ENCODE measurements around the gene LYPD6B.

The LYPD6B gene

DNA sequence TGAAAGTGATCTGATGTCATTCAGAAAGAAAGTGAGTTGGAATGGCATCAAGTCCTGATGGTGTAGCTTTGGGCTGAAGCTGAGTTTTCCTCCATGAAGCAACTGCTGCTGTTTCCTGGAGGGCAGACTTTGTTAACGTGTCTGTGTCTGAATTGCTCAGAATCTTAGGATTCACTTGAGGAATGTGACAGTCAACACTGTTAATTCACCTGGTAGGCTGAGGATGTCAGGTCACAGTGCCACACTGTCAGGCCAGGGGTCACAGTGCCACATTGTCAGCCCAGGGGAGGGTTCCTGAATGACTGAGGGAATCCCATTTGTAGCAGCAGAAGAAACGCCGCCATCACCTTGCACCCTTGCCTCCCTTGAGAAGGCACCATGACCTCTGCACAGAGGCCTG, 39.4 kb downstream of the LYPD6B start:
- DNase-seq: no peak

DNA sequence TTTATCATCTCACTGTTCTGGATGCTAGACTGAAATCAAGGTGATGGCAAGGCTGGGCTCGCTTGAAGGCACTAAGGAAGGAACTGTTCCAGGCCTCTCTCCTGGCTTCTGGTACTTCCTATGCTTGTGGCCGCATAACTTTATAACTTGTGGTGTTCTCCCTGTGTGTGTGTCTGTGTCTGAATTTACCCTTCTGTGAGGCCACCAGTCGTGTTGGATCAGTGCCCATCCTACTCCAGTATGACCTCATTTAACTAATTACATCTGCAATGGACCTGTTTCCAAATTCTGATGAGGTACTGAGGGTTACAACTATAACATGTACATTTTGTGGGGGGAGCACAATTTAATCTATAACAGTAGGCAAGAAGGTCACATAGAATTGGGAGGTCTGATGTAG, 41.6 kb downstream of the LYPD6B start:
- no peak for DNase-seq

DNA sequence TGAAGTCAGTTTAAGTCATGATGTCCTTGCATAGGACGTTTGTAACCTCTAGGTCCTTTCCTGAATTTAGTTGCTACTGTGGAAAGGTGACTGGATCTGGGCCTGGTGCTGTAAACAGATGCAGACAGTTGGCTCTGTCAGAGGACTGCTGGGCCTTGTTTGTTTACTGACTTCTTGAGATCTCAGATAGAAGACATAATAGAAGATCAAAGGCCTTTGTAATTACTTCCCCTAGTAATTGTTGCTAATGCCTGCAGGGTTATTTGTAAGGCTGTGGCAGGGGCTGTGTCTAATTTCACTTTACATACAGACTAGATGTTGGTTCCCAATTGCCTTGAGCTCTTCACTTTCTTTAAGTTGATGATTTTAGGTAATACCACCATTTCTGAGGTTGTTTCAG, 42.5 kb downstream of the LYPD6B start:
- DNase-seq: peak in 1 of 4 experiments; percentile 28

DNA sequence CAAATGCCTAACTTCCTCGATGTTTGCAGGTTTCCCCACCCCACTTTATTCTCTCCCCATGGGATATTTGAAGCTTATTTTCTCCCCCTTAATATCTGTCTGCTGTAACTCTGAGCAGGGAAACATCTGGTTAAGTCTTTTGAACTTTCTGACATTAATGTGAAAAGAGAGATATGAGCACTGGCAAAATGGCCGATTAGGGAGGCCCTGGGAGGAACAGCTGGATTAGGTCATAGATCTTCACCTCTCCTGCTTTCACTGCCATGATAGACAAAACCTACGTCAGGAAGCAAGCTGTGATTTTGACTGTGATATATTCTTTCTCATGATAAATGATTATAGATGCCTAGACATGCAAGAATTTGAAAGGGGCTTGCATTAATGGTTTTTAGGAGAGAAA, 43.6 kb downstream of the LYPD6B start:
- DNase-seq: peak in 3 of 4 experiments; percentile 15 to 27 (median 23)

DNA sequence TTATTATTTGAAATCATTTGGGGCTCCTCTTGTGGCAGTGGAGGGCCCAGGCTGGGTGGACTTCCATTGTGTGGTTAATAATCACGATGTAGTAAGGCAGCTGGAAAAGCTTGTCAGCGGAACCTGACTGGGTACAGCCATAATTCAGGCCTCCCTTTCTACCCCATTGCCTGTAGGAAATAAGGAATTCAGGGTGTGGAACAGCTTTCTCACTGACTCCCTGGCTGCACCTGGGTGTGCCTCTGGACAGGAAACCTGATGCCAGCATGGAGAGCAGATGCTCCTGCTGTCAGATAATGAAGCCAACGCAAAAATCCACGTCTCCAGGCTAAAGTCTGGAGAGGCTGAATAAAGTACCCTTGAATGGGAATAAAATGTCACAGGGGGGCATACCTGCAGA, 44.2 kb downstream of the LYPD6B start:
- no peak for DNase-seq

DNA sequence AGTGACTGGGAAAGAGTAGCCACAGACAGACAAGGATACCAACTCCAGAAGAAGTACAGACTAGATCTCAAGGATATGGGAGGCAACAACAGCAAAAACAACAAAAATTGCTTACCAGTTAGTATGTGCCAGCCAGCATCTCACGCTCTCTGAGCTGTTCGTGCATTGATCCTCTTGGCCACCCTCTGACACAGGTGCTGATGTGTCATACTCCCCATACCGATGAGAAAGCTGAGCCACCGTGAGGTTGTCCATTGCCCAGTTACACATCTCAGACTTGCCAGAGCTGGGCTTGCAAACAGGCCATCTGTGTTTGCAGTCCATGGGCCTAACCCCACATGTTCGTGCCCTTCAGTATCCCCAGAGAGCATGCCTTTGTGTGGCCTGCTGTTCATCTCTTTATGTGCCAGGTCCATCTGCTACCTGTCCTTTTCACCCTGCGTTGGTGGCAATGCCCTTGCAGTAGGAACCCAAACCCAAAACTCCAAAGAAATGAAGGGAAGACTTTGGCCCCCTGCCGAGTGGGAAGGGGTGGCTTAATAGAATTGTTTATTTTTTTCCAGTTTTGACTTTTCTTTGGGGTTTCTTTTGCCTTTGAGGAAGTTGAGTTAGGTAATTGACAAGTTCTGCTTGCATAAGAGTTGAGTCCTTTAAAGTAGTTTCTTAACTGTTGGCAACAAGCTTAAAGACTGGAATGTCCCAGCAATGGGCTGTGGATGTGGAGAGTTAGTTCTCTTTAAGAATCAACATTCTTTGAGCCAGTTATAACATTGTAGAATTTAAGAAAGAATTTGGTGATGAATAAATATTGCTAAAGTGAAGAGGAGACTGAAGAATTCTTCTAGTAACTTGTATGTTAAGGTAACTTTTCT, 46.7 kb downstream of the LYPD6B start:
- DNase-seq: peak; percentile 48 to 82 (median 64)

DNA sequence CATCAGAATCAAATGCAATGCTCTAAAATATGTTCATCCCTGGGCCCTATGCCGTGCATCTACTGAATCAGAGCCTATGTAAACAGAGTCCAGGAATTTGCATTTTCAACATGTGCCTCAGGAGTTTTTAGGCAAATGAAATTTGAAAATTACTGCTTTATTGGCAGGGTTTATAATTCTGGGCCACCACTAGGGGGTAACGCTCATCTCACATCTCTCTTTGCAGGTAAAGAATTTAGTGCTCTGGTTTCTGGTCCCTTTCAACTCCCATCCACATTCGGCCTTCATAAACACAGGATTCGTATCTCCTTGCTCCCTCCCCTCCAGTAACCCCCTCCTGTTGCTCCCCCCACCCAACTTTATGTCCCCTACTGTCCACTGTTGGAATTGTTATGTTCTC, 49.3 kb downstream of the LYPD6B start:
- no peak for DNase-seq

DNA sequence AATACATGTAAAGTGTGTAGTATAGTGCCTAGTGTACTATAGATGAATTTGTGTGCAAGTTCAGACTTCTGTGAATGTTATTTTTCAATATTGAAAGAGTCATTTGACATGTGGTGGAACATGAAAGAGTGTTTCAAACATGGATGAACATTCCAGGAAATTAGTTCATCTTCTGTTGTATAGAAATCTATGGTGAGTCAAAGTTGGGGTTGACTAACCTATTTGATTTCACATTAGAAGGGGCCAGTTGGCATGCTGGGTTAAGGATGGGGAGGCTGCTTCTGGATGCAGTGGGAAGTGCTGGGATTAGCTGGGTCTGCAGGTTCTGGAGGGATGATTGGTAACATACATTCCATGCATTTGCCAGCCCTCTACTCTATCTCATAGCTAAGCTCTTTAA, 50.6 kb downstream of the LYPD6B start:
- DNase-seq: no peak

DNA sequence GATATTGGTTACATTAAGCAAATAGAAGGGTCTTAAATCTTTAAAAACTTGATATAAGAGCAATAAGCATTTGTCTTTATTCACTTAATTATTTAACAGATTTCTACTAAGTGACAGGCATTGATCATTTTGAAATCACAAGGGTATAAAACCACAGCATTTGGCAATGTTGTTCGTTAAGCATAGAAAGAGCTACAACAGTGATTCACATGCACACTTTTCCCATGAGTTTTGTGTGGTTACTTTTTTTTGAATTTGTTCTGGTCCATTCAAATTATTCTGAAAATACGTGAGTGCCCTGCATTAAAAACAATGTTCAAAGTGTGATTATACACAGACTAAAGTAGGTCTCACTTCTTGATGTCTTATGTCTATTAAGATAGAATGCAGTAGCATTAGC, 52.2 kb downstream of the LYPD6B start:
- DNase-seq: no peak

DNA sequence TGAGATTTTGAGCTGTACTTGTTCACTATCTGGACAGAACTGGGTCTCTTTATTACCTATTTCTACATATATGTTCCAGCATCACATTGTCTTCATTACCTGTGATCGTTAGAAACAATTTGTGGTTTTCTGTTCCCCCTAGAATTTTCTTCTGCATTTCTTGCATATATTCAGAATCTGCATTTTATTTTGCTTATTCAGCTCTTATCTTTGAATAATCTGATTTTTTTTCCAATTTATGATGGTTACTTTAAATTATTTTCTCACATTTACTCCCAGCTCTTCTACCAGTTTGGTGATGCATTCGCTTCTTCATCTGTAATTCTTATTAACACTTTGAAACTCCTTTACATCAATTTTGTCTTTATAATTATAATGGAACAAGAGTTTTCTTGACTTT, 55.1 kb downstream of the LYPD6B start:
- DNase-seq: no peak

DNA sequence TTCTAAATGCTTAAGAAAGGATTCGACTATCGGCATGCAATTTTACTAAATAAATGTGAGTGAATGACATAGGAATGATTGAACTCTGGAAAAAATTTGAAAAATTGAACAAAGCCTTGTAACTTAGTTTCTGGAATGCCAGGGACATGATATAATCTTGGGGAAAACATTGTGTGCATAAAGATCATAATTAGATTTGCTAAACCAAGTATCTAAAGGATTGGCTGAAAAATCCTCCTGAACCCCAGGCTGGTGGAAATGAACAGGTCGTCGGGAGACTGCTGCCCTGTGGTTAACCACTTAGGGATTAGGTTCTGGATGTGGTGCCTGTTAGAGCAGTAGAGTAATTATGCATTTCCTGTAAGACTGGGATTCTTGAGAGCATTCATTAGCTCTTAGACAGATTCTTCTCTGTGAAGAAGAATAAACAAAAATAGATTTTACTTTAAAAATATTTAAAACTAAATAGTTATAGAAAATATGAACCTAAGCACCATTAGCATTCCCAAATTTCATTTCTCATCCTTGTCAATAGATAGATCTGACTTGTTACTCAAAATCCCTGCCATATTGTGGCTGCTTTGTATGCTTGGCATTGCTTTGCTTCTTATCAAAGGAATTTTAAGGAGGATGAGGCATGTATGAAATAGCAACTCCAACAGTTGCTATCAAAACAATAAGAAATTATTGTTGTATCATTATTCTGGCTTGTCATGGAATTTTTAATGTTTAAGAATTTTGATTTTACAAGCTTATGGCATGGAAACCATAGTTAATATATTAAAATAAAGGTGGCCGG, 55.9 kb downstream of the LYPD6B start:
- no peak for DNase-seq

DNA sequence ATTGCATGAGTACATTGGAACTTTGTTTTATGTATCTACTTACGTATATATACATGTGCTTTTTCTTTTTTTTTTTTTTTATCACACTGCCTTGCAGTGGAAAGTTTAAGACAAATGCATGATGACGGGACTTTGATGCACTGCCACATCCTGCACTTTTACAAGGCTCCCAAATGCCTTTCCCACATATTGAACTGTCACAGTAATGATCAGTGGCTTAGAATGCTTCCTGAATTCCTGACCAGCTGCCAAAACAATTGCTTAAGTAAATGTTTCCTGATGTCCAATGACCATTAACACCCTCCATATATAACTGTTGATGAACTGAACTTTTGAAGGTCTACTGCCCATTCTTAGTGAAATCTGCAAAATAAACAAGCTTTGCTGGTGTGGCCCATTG, 60.2 kb downstream of the LYPD6B start:
- DNase-seq: no peak

DNA sequence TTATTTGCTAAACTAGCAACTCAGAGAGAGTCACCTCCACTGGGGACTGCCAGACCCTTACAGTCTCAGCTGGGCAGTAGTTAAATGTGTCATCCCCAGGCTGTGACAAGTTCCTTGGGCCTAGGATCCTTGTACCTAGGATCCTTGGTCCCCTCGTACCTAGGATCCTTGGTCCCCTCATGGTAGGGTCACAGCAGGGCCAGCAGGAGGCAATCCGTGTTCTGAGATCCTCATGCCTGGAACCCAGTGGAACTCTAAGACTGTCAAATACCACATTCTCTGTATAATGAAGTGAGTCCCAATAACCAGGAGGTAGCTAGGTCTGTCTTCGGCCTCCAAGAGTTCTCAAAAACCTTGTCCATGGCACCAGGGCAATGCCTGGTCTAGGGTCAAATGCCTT, 60.8 kb downstream of the LYPD6B start:
- no peak for DNase-seq

DNA sequence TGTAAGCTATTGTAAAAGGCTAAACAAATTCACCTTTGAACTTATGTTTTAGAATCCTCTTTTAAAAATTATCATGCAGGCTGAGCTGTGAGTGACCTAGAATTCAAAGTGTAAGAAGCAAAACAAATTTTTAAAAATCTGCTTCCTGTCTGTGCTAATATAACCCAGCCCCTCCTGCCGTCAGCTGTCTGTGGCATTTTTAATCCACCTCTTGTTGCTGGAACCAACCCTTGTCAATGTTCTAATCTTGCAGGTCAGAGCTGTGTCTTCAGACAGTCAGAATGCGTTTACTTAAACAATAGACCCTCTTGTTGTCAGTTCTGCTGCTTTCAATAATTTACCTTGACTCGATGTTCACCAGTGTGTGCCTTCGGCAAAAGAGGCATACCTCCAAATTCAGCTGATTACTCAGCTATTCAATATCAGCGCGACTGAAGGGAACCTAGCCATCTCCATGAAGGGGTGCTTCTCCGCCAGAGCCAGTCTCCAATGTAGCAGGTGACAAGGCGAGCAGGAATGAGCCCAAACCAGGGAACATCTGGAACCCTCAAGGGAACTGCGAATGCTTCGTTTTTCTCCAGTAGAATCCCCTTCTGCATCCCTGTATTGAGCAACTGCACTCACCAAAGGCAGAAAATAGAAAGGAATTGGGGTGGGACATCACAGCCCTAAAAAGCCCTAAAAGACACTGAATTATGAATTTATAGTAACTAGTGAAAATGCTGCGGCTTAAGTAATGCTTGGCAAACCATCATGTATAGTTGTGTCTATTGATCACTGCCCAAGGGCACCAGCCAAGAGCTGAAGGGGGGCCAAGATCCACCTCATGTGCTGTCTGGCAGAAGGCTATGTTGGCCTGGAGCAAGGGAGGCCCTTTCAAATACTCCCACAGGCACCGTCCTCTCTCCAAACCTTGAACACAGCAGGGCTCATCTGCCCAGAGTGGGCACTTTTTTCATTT, 62.5 kb downstream of the LYPD6B start:
- no peak for DNase-seq

DNA sequence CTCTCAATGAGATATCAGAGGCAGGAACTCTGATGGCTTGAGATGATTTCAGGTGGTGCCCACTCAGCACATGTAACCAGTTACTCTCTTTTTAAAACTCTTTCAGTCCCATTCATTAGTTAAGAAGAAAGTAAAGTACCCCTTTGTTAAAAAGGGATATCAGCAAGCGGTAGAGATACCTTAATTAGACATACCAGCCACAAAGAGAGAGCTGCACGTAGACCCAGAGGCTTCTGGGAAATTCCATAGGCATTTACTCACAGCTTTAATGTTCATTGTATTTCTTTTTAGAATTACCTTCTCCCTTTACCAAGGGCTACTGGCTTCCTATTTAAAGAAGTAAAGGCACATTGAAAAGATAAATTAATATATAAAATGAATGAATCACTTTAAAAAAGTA, 63.3 kb downstream of the LYPD6B start:
- DNase-seq: no peak

DNA sequence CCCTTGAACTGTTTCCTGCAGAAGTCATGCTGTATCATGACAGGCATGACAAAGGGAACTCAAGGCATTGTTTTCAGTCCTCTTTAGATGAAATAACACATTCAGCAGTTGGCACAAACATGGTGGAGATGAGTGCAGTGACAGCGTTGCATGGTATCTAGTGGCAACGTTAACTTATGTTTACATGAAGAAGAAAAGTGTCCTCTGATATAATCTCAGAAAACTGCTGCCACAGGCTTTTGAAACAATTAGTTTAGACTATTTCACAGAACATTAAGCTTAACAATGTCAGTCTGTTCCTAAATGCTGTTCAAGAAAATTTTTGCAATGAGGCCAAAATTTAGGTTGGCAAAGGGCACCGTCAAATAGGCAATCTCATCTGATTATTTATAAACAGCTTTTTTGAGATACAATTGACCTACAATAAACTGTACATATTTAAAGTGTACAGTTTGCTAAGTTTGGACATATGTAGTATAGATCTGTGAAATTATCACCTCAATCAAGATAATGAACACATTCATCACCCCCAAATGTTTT, 64.7 kb downstream of the LYPD6B start:
- no peak for DNase-seq

DNA sequence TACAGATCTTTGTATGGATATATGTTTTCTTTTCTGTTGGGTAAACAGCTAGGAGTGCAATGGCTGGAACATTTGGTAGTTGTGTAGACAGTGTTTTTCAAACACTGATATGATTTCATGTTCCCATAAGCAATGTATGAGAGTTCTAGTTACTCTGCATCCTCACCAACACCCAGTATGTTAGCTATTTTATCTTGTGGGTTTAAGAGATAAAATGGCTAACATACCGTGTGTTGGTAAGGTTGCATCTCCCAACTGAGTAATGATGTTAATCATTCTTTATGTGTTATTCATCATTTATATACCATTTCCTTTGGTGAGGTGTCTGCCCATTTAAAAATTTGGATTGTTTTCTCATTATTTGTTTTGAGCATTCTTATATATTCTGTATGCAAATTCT, 65.7 kb downstream of the LYPD6B start:
- no peak for DNase-seq

DNA sequence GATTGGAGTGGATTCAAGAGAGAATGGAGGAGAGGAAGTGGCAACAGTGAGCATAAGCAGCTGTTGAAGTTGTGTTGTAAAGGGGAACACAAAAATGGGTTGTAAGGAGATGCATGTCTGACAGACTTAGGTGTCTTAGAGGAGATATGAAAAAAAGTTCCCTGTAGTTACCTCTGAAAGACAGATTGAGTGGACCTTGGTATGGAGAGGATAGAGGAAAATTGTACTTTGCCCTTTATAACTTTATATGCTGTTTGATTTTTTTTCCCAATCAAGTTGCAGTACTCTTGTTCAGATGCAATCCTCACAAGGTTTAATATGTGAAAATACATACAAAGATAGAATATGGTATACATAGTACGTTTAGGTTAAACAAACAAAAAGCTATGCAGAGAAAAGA, 73.6 kb downstream of the LYPD6B start:
- no peak for DNase-seq

DNA sequence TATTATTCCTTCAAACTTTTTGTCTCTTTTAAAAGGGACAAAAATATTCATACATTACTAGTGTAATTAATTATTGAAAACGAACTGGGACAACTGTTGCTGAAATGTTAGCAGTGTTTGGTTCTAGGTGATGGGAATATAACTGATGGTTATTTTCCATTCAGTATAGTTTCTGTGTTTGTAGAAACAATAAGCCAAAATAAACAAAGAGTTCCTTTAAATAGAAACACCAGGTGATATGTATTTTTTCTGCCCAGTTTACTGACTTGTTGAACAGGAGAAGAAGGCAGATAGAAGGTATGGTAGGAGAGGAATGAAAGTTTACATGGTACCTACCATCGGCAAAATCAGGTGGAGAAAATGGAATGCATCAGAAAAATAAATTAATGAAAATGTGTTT, 74.2 kb downstream of the LYPD6B start:
- DNase-seq: no peak

DNA sequence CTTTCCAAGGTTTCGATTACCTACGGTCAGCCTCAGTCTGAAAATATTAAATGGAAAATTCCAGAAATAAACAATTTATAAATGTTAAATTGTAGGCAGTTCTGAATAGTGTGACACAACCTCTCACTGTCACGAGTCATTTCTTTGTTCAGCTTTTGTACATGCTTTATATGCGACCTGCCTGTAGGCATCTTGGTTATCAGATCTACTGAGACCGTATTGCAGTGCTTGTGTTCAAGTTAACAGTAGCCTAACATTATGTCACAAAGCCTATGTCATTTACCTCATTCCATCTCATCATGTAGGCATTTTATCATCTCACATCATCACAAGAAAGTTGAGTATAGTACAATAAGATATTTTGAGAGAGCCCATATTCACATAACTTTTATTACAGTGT, 77.3 kb downstream of the LYPD6B start:
- no peak for DNase-seq

DNA sequence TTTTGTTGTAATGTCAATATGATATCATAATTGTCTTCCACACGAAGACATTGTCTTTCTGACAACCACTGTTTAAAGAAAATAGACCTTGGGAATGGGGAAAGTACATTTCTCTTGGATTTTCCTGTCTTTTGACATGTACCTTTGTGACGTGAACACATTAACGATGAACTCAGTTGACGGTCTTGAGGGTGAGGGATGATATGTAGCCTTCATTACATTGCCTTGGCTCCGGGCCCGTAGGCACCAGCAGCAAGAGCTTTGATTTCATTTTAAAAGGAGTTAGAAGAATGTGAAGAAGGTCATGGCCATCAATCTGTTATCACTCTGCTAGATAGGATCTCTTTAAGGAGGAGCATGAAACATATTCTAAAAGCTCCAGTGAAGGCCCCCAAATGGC, 80.9 kb downstream of the LYPD6B start:
- DNase-seq: no peak

DNA sequence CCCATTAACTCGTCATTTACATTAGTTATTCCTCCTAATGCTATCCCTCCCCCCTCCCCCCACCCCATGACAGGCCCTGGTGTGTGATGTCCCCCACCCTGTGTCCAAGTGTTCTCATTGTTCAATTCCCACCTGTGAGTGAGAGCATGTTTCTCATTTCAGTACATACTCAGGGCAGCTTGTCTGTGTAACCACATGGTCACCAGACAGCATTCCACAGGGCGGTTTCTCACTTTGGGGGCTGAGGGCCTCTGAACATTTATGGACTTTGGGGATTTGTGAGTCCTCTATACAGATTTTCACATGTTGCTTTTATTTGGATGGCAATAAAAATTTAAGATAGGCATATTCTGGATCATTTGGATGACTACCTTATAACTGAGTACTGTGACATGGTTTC, 84.0 kb downstream of the LYPD6B start:
- no peak for DNase-seq

Data from suppressor macrophage (primary cell).